Thyroid gland (tissue), 4 donors: ENCODE measurements around the gene PCDHGB7.

Experiments
- POLR2A ChIP-seq, 2 donors: fragments of 450-650 bp; IDR thresholded peaks; one replicate each; pipeline ENCODE4 v1.6.1; 2017; ENCODE audit warnings: antibody characterized with exemption in 2 of 2, mild to moderate bottlenecking in 2 of 2, moderate library complexity in 1 of 2
- TF ChIP-seq, protein P1 (sequence below), 6 experiments: fragments of 200-600 bp in 3 of 6; fragments of 450-650 bp in 3 of 6; sonication (generic) in 3 of 6; IDR thresholded peaks; one replicate each; pipeline ENCODE4 v1.5.1; 2016 to 2019; ENCODE audit warnings: antibody characterized with exemption in 6 of 6, mild to moderate bottlenecking in 2 of 6, inconsistent platforms in 1 of 6, moderate library complexity in 1 of 6

DNA sequence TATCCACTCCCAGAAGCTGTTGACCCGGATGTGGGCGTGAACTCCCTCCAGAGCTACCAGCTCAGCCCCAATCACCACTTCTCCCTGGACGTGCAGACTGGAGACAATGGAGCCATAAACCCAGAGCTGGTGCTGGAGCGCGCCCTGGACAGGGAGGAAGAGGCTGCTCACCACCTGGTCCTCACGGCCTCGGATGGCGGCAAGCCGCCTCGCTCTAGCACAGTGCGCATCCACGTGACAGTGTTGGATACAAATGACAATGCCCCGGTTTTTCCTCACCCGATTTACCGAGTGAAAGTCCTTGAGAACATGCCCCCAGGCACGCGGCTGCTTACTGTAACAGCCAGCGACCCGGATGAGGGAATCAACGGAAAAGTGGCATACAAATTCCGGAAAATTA is 24.2 kb upstream of the PCDHGB7 start:
- TF ChIP-seq, protein P1, sequence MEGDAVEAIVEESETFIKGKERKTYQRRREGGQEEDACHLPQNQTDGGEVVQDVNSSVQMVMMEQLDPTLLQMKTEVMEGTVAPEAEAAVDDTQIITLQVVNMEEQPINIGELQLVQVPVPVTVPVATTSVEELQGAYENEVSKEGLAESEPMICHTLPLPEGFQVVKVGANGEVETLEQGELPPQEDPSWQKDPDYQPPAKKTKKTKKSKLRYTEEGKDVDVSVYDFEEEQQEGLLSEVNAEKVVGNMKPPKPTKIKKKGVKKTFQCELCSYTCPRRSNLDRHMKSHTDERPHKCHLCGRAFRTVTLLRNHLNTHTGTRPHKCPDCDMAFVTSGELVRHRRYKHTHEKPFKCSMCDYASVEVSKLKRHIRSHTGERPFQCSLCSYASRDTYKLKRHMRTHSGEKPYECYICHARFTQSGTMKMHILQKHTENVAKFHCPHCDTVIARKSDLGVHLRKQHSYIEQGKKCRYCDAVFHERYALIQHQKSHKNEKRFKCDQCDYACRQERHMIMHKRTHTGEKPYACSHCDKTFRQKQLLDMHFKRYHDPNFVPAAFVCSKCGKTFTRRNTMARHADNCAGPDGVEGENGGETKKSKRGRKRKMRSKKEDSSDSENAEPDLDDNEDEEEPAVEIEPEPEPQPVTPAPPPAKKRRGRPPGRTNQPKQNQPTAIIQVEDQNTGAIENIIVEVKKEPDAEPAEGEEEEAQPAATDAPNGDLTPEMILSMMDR (IDR thresholded peaks at IDR 0.05): no peak
- no peak for TF ChIP-seq POLR2A (IDR thresholded peaks at IDR 0.05)
